DND-41 (cell line): ENCODE results near the gene TRAM2.

Source experiments
- CTCF ChIP-seq: IDR thresholded peaks from 2 replicates; pipeline ENCODE4 v1.5.1; 2012; ENCODE audit warnings: borderline replicate concordance, low read length, moderate library complexity, mild to moderate bottlenecking; ENCODE audit not compliant: poor library complexity, severe bottlenecking; ENCODE audit errors: extremely low read depth
- EZH2 ChIP-seq: IDR thresholded peaks from 3 replicates; pipeline ENCODE4 v1.6.1; 2012; ENCODE audit warnings: borderline replicate concordance, low read depth, mild to moderate bottlenecking, moderate library complexity, low read length, inconsistent platforms; ENCODE audit not compliant: severe bottlenecking

DNA sequence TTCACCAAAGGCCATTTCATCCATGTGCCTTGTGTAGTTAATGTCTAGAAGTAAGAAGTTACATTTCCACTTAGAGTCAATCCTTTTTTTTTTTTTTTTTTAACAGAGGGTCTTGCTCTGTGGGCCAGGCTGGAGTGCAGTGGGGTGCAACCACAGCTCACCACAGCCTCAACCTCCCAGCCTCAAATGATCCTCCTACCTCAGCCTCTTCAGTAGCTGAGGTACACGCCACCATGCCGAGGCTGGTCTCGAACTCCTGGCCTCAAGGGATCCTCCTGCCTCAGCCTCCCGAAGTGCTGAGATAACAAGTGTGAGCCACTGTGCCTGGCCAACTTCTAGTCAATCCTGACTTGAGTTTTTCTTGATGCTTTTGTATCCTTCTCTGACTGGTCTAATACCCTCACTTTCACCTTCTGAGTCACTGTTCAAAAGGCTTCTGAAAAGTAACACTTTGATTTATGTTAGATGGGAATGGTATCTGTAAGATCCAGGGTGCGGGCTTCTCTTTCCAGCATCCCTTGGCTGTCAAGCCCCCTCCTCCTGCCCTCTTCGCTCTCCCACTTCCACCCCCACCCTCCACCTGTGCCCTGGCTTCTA is 22.1 kb downstream of the TRAM2 start:
- no peak for TF ChIP-seq EZH2
- no peak for TF ChIP-seq CTCF
